ENCODE data around the gene TAC3.
"Not testable (repeated sequence)": the region's sequence is repeated elsewhere in the genome, so short reads cannot be mapped to it uniquely, and the experiment has no call there.

Gene TAC3

DNA sequence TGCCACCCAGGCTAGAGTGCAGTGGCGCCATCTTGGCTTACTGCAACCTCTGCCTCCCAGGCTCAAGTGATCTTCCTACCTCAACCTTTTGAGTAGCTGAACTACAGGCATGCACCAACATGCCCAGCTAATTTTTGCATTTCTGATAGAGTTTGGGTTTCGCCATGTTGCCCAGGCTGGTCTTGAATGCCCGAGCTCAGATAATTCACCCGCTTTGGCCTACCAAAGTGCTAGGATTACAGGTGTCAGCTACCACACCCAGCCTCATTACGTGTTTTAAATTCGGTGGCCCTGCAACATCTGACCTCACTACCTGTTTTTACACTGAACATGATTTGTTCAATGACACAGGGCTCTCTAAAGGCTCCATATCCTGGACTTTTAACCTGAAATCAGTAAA is 36.1 kb downstream of the TAC3 start:
- no peak for DNase-seq

DNA sequence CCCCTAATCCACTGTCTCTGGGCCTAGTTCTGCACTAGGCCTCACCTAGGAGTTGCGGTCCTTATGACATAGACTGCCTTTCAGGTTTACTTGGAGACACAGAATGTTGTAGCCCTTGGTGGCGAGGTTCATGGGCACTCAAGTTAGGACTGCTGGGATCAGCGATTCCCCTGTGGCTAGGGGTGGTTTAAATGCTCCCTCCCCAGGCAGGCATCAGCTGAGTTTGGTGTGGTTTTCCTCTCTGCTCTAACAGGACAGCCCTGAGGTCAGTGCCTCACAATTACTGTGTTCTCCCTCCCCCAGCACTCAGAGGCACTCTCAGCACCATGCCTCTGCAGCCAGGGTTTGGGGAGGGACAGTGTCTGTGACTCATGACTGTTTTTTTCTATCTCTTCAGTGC is 36.7 kb downstream of the TAC3 start:
- no peak for DNase-seq

DNA sequence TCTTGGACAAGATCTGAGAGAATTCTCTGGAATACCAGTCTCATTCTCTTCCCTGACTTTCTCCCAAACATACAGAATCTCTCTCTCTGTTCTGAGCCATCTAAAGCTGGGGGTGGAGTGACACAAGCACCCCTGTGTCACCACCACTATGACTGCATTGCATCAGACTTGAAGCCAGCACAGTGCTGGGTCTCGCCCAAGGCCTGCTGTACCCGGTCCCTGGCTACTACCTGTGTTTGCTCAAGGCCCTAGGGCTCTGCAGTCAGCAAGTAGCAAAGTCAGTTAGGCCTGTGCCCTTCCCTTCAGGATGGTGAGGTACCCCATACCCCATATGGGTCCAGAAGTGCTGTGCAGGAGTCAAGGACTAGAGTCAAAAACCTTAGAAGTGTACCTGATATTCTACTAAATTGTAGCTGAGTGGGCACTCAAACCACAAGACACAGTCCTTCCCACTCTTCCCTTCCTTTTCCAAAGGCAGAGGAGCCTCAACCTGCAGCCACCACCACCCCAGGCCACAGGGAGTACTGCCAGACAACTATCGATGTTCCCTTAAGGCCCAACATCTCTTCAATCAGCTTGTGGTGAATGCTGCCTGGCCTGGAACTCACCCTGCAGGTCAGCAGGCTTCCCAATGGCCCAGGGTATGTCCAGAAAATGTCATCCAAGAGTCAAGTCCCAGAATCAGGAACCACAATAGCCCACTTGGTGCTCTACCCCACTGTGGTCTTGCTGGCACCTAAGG is 37.8 kb downstream of the TAC3 start:
- DNase-seq = no peak

DNA sequence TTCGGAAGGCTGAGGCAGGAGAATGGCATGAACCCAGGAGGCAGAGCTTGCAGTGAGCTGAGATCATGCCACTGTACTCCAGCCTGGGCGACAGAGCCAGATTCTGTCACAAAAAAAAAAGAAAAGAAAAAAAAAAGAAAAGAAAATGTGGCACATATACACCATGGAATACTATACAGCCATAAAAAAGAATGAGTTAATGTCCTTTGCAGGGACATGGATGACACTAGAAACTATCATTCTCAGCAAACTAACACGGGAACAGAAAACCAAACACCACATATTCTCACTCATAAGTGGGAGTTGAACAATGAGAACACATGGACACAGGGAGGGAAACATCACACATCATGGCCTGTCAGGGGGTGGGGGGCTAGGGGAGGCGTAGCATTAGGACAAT is 39.0 kb downstream of the TAC3 start:
- not testable (repeated sequence) for DNase-seq

DNA sequence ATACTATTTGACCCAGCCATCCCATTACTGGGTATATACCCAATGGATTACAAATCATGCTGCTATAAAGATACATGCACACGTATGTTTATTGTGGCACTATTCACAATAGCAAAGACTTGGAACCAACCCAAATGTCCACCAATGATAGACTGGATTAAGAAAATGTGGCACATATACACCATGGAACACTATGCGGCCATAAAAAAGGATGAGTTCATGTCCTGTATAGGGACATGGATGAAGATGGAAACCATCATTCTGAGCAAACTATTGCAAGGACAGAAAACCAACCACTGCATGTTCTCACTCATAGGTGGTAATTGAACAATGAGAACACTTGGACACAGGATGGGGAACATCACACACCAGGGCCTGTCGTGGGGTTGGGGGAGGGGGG is 42.1 kb downstream of the TAC3 start:
- DNase-seq = not testable (repeated sequence)

DNA sequence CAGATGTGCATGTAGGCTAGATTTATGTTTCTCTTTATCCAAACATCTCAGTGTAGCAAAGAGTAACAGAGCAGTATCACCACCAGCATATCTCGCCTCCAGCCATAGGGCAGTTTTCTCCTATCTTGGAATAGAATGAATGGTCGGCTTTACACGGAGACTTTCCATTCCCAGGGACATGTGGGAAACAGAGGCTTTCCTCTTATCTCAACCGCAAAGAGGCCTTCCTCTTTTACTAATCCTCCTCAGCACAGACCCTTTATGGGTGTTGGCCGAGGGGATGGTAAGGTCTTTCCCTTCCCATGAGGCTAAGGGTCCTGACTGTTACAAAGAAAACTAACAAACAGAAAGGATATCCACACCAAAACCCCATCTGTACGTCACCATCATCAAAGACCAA is 47.4 kb downstream of the TAC3 start:
- DNase-seq = not testable (repeated sequence)

DNA sequence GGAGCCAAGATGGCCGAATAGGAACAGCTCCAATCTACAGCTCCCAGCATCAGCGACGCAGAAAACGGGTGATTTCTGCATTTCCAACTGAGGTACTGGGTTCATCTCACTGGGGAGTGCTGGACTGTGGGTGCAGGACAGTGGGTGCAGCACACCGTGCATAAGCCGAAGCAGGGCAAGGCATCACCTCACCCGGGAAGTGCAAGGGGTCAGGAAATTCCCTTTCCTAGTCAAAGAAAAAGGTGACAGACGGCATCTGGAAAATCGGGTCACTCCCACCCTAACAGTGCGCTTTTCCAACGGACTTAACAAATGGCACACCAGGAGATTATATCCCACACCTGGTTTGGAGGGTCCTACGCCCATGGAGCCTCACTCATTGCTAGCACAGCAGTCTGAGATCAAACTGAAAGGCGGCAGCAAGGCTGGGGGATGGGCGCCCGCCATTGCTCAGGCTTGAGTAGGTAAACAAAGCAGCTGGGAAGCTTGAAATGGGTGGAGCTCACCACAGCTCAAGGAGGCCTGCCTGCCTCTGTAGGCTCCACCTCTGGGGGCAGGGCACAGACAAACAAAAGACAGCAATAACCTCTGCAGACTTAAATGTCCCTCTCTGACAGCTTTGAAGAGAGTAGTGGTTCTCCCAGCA is 50.2 kb downstream of the TAC3 start:
- DNase-seq = not testable (repeated sequence)

DNA sequence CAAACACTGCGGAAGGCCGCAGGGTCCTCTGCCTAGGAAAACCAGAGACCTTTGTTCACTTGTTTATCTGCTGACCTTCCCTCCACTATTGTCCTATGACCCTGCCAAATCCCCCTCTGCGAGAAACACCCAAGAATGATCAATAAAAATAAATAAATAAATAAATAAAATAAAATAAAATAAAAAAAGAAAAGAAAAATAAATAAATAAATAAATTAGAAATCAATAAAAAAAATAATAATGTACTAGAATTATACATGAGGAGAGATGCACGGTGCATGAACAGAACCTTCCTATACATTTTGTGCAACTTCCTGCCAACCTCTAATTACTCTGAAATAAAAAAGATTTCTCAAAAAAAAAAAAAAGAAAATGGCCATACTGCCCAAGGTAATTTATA is 51.2 kb downstream of the TAC3 start:
- not testable (repeated sequence) for DNase-seq

DNA sequence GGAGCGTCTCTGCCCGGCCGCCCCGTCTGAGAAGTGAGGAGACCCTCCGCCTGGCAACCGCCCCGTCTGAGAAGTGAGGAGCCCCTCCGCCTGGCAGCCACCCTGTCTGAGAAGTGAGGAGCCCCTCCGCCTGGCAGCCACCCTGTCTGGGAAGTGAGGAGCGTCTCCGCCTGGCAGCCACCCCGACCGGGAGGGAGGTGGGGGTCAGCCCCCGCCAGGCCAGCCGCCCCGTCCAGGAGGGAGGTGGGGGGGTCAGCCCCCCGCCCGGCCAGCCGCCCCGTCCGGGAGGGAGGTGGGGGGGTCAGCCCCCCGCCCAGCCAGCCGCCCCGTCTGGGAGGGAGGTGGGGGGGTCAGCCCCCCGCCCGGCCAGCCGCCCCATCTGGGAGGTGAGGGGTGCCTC is 52.8 kb downstream of the TAC3 start:
- DNase-seq = not testable (repeated sequence)

DNA sequence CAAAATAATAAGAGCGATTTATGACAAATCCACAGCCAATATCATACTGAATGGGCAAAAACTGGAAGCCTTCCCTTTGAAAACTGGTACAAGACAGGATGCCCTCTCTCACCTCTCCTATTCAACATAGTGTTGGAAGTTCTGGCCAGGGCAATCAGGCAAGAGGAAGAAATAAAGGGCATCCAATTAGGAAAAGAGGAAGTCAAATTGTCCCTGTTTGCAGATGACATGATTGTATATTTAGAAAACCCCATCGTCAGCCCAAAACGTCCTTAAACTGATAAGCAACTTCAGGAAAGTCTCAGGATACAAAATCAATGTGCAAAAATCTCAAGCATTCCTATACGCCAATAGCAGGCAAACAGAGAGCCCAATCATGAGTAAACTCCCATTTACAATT is 54.1 kb downstream of the TAC3 start:
- not testable (repeated sequence) for DNase-seq

All from GOT3 (cell line).